GM23248 (cell line): Measurements from ENCODE around the gene CXCL3. TPM values are rescaled to one million over a fixed set of nuclear protein-coding genes. Genes with fewer than 3 reads are reported as not detected.

Experiments used
- DNase-seq: peaks from one replicate; pipeline ENCODE4 v3.0.0-alpha.2; 2015
- H2AFZ ChIP-seq: fragments of 200-600 bp; sonication (generic); 2 replicates; pipeline ENCODE4 v1.6.1; 2016; ENCODE audit warnings: antibody characterized with exemption
- H3F3A ChIP-seq: fragments of 200-600 bp; sonication (generic); 2 replicates; pipeline ENCODE4 v1.6.1; 2016; ENCODE audit warnings: mild to moderate bottlenecking, antibody characterized with exemption, mixed run types; ENCODE audit not compliant: insufficient read depth
- H3K27ac ChIP-seq: fragments of 200-600 bp; sonication (generic); 2 replicates; pipeline ENCODE4 v1.5.1; 2016; ENCODE audit warnings: mild to moderate bottlenecking
- H3K27me3 ChIP-seq: fragments of 200-600 bp; sonication (generic); replicated peaks from 2 replicates; pipeline ENCODE4 v1.6.1; 2016; ENCODE audit warnings: mild to moderate bottlenecking; ENCODE audit not compliant: insufficient read depth
- H3K36me3 ChIP-seq: fragments of 200-600 bp; sonication (generic); 2 replicates; pipeline ENCODE4 v1.6.1; 2016; ENCODE audit warnings: low read depth, mild to moderate bottlenecking
- H3K4me1 ChIP-seq: fragments of 200-600 bp; sonication (generic); 2 replicates; pipeline ENCODE4 v1.6.1; 2016; ENCODE audit warnings: mild to moderate bottlenecking; ENCODE audit not compliant: insufficient read depth
- H3K4me2 ChIP-seq: fragments of 200-600 bp; sonication (generic); one replicate; pipeline ENCODE4 v1.6.1; 2016; ENCODE audit warnings: mild to moderate bottlenecking; ENCODE audit not compliant: unreplicated experiment
- H3K4me3 ChIP-seq: fragments of 200-600 bp; sonication (generic); 2 replicates; pipeline ENCODE4 v1.5.1; 2016; ENCODE audit warnings: mild to moderate bottlenecking
- H3K79me2 ChIP-seq: fragments of 200-600 bp; sonication (generic); 2 replicates; pipeline ENCODE4 v1.6.1; 2016; ENCODE audit warnings: mild to moderate bottlenecking; ENCODE audit not compliant: insufficient read depth
- H3K9ac ChIP-seq: fragments of 200-600 bp; sonication (generic); 2 replicates; pipeline ENCODE4 v1.6.1; 2016; ENCODE audit warnings: mild to moderate bottlenecking
- H3K9me2 ChIP-seq: fragments of 200-600 bp; sonication (generic); 2 replicates; pipeline ENCODE4 v1.6.1; 2016; ENCODE audit warnings: mixed run types, mild to moderate bottlenecking, moderate library complexity; ENCODE audit not compliant: insufficient read depth
- H3K9me3 ChIP-seq: fragments of 200-600 bp; sonication (generic); one replicate; pipeline ENCODE4 v1.6.1; 2017; ENCODE audit warnings: low read depth
- H4K20me1 ChIP-seq: fragments of 200-600 bp; sonication (generic); 2 replicates; pipeline ENCODE4 v1.6.0; 2016; ENCODE audit not compliant: insufficient read depth
- EZH2 ChIP-seq: fragments of 200-600 bp; sonication (generic); IDR thresholded peaks from 2 replicates; pipeline ENCODE4 v1.6.1; 2018; ENCODE audit warnings: antibody characterized with exemption, mild to moderate bottlenecking; ENCODE audit not compliant: insufficient read depth, poor library complexity, severe bottlenecking
- EZH2phosphoT487 ChIP-seq: fragments of 200-600 bp; sonication (generic); IDR thresholded peaks from 2 replicates; pipeline ENCODE4 v1.6.1; 2018; ENCODE audit warnings: antibody characterized with exemption, moderate library complexity, mild to moderate bottlenecking, low read depth; ENCODE audit not compliant: insufficient read depth
- WGBS, 2 experiments: methylation state at CpG; one replicate each; pipeline ENCODE4 v1.1.6; 2015 to 2017; ENCODE audit warnings: low lambda C conversion rate in 2 of 2, low coverage in 1 of 2; ENCODE audit errors: missing lambda C conversion rate in 2 of 2; 5-methylcytosine and 5-hydroxymethylcytosine counted together
- in situ Hi-C: fragments of 300-500 bp; cut with MboI; formaldehyde crosslinking; loops from 2 replicates; pipeline ENCODE4 v1.15.0; 2020
- polyA plus RNA-seq: library from polyadenylated mRNA; unstranded; fragments of >200 nt; fragmentation: Nextera tagmentation; extraction: Ambion mirVana; gene quantifications from 2 replicates; pipeline ENCODE4 v1.2.1, GENCODE V29; 2016
- total RNA-seq: library from RNA; depleted of rRNA; stranded (reverse); fragments of >200 nt; shearing (Covaris generic); gene quantifications from 2 replicates; pipeline ENCODE4 v1.2.3, GENCODE V29; 2014

The CXCL3 gene
- total and polyA plus RNA-seq, 2 experiments from 2014 or later = 3.0 TPM; not detected in 1

DNA sequence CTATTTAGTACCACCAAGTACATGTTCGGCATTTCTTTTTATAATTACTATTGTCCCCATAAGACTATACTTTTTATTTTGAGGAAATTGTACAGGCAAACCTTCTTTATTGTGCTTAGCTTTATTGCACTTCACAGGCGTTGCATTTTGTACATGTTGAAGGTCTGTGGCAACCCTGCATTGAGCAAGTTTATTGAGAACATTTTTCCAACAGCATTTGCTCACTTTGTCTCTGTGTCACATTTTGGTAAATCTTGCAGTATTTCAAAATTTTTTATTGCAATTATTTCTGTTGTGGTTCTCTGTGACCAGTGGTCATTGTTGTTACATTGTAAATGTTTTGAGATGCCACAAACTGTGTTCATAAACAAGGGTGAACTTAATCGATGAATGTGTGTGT is 29.2 kb downstream of the CXCL3 start:
- no peaks in the 10 kb centered on the region for H4K20me1 ChIP-seq
- no peaks in the 10 kb centered on the region for H3K9me2 ChIP-seq
- no peak overlapping the region for H3K27ac ChIP-seq
- H3K27me3 ChIP-seq = no peaks in the 10 kb centered on the region
- no peaks in the 10 kb centered on the region for H3K9me3 ChIP-seq
- in situ Hi-C loops = no loop called here
- H3K9ac ChIP-seq = no peak overlapping the region
- WGBS, 2 experiments = 93 to 94% methylated on average over 3 of the region's 3 CpGs
- H2AFZ ChIP-seq = no peak overlapping the region
- H3F3A ChIP-seq = peaks cover 23% of the 10 kb centered on the region
- DNase-seq = no peak
- H3K4me3 ChIP-seq = no peak overlapping the region
- no peaks in the 10 kb centered on the region for H3K79me2 ChIP-seq
- H3K36me3 ChIP-seq = no peaks in the 10 kb centered on the region
- no peak overlapping the region for H3K4me2 ChIP-seq
- peaks cover 17% of the 10 kb centered on the region for H3K4me1 ChIP-seq
- TF ChIP-seq EZH2phosphoT487 = no peak
- no peak for TF ChIP-seq EZH2

DNA sequence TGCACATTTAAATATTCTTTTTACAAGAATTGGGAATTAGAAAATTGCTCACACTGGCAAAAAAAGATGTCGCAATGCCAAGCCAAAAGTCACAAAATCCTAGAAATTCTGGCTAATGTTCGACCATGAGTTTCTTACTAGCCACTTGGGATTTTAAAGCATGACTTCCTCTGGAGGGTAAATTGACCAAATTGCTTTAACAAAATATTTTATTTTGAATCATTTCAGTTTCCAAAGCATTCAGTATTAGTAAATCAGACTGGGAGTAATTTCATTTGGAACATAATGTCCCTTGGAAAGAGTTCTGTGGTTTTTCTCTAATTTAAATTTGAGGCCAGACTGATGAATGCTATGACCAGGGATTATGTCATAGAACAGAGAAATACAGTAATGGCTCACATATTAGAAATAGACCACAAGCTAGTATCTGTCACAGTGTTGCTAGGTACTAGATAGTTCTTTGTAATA is 32.4 kb downstream of the CXCL3 start:
- no peaks in the 10 kb centered on the region for H3K9me3 ChIP-seq
- WGBS, 2 experiments = 1 to 2% methylated on average over 2 of the region's 2 CpGs
- no peak for TF ChIP-seq EZH2phosphoT487
- TF ChIP-seq EZH2 = no peak
- H3K4me2 ChIP-seq = peak overlapping the region; percentile 52
- no peaks in the 10 kb centered on the region for H3K79me2 ChIP-seq
- peak overlapping the region; percentile 49 for H3K27ac ChIP-seq
- no peaks in the 10 kb centered on the region for H3K27me3 ChIP-seq
- no peak overlapping the region for H2AFZ ChIP-seq
- H3K9me2 ChIP-seq = no peaks in the 10 kb centered on the region
- H3F3A ChIP-seq = peaks cover 23% of the 10 kb centered on the region
- in situ Hi-C loops = no loop called here
- DNase-seq = peak; percentile 80
- H3K4me1 ChIP-seq = peaks cover 17% of the 10 kb centered on the region
- H4K20me1 ChIP-seq = no peaks in the 10 kb centered on the region
- H3K9ac ChIP-seq = 0 out of 2 replicates have a peak overlapping the region, but pooled peaks have one; percentile 1
- H3K4me3 ChIP-seq = peak overlapping the region; percentile 13; the same call in 1 of the 2 replicates
- H3K36me3 ChIP-seq = no peaks in the 10 kb centered on the region

DNA sequence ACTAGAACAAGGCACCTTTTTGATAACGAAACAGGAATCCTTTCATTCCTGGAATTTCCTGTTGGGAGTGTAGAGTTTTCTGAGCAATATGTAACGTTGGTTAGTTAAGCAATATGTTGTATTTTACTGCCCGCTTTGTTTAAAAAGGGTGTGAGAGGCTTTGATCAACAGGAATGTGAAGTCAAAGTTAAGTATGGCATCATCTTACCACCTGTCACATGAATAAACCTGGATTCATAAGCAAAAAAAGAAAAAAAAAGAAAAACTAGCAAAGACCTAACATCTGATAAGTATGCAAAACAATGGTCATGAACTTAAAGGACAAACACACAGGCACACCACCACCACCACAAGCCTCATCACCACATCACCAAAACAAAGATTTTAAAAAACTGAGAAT is 33.0 kb downstream of the CXCL3 start:
- Histone ChIP-seq H3K79me2 (no peaks in the 10 kb centered on the region), H3F3A (peaks cover 23% of the 10 kb centered on the region), H3K36me3 (no peaks in the 10 kb centered on the region), H3K9me3 (no peaks in the 10 kb centered on the region), H3K4me2 (peak overlapping the region; percentile 52), H2AFZ (no peak overlapping the region), H3K9me2 (no peaks in the 10 kb centered on the region), H3K27me3 (no peaks in the 10 kb centered on the region), H3K4me3 (peak overlapping the region; percentile 13; the same call in 1 of the 2 replicates), H3K9ac (0 out of 2 replicates have a peak overlapping the region, but pooled peaks have one; percentile 1), H4K20me1 (no peaks in the 10 kb centered on the region), H3K4me1 (peaks cover 17% of the 10 kb centered on the region), H3K27ac (peak overlapping the region; percentile 49; the same call in 1 of the 2 replicates)
- peak; percentile 10 for DNase-seq
- WGBS, 2 experiments = 29 to 30% methylated on average over 3 of the region's 3 CpGs
- in situ Hi-C loops = no loop called here
- TF ChIP-seq EZH2phosphoT487 (no peak), EZH2 (no peak)

DNA sequence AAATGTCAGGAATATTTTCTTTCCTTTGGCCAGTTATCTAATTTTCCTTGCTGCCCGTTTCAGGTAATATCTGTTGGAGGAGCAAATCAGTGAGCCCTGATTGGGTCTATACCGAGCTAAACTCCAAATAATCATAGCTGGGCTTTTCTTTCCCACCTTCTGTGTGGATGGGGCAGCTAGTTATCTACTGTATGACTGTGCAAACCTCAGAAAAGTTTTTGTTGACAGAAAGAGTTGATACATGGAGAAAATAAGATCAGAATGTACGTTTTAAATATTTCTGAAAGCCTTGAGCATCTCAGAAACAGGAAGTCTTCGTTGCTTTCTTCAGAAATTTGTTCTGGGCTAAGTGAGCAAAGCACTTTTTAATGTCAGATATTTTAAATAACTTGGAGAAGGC is 33.8 kb downstream of the CXCL3 start:
- Histone ChIP-seq H4K20me1 (no peaks in the 10 kb centered on the region), H3K9ac (no peak overlapping the region), H3K9me2 (no peaks in the 10 kb centered on the region), H3K9me3 (no peaks in the 10 kb centered on the region), H3K4me3 (no peak overlapping the region), H3F3A (peaks cover 23% of the 10 kb centered on the region), H3K4me2 (no peak overlapping the region), H3K27me3 (no peaks in the 10 kb centered on the region), H3K79me2 (no peaks in the 10 kb centered on the region), H3K27ac (no peak overlapping the region), H3K4me1 (peaks cover 17% of the 10 kb centered on the region), H3K36me3 (no peaks in the 10 kb centered on the region), H2AFZ (no peak overlapping the region)
- WGBS, 2 experiments = 85 to 88% methylated on average over 4 of the region's 4 CpGs
- DNase-seq = no peak
- no peak for TF ChIP-seq EZH2phosphoT487
- TF ChIP-seq EZH2 = no peak
- in situ Hi-C loops = no loop called here

DNA sequence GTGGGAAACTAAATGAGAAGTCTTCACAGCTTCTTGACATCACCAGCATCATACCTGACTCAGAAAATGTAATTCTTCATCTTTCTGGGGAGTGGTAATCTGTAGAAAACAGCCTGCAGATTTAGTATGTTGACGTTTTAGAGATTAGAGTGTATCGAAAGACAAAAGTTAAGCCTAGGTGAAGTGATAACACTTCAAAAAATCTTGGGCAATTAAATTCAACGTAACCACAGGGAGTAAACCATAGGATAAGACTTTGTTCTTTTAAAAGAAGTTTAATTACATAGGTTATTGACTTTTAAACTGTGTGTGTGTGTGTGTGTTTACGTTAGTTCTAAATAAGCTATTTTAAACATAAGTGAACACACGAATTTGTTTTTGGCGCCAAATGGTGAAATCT is 38.2 kb downstream of the CXCL3 start:
- no peak for TF ChIP-seq EZH2
- TF ChIP-seq EZH2phosphoT487 = no peak
- Histone ChIP-seq H3K27me3 (0 out of 2 replicates have a peak, but pooled peaks cover 4% of the 10 kb centered on the region), H3K9me2 (no peaks in the 10 kb centered on the region), H3K9ac (no peak overlapping the region), H3K79me2 (no peaks in the 10 kb centered on the region), H4K20me1 (no peaks in the 10 kb centered on the region), H3K4me1 (peaks cover 4% of the 10 kb centered on the region), H3K27ac (no peak overlapping the region), H3F3A (peaks cover 7% of the 10 kb centered on the region), H2AFZ (no peak overlapping the region), H3K9me3 (no peaks in the 10 kb centered on the region), H3K4me3 (no peak overlapping the region), H3K36me3 (no peaks in the 10 kb centered on the region), H3K4me2 (no peak overlapping the region)
- in situ Hi-C loops = no loop called here
- no peak for DNase-seq
- WGBS, 2 experiments = 92% methylated on average over 6 of the region's 6 CpGs
